GM23338 (cell line): ENCODE results near the gene ACO2. TPM values are rescaled to one million over a fixed set of nuclear protein-coding genes. Genes with fewer than 3 reads are reported as not detected.

Experiments used
- ATAC-seq: fragments of 200-7000 bp; cut with Tn5 transposase; 3 replicates; pipeline ENCODE4 v1.9.1; 2020
- DNase-seq: peaks from one replicate; pipeline ENCODE4 v3.0.0-alpha.2; 2015; ENCODE audit warnings: low spot score
- H2AFZ ChIP-seq: fragments of 200-600 bp; sonication (generic); 2 replicates; pipeline ENCODE4 v1.8.0; 2016; ENCODE audit warnings: antibody characterized with exemption, mild to moderate bottlenecking, moderate library complexity
- H3F3A ChIP-seq: fragments of 200-600 bp; sonication (generic); replicated peaks from 2 replicates; pipeline ENCODE4 v1.8.0; 2017; ENCODE audit warnings: antibody characterized with exemption, mixed run types, low read depth
- H3K27ac ChIP-seq: fragments of 200-600 bp; sonication (generic); 2 replicates; pipeline ENCODE4 v1.6.1; 2016; ENCODE audit warnings: low read depth
- H3K27me3 ChIP-seq: fragments of 200-600 bp; sonication (generic); 2 replicates; pipeline ENCODE4 v1.8.0; 2016; ENCODE audit warnings: mild to moderate bottlenecking, mixed run types, moderate library complexity; ENCODE audit not compliant: insufficient read depth
- H3K36me3 ChIP-seq: fragments of 200-600 bp; sonication (generic); 2 replicates; pipeline ENCODE4 v1.8.0; 2016; ENCODE audit warnings: mild to moderate bottlenecking; ENCODE audit not compliant: insufficient read depth
- H3K4me1 ChIP-seq: fragments of 200-600 bp; sonication (generic); 2 replicates; pipeline ENCODE4 v1.8.0; 2016; ENCODE audit warnings: mild to moderate bottlenecking, moderate library complexity; ENCODE audit not compliant: insufficient read depth
- H3K4me2 ChIP-seq: fragments of 200-600 bp; sonication (generic); 2 replicates; pipeline ENCODE4 v1.7.1; 2017; ENCODE audit warnings: mixed run types
- H3K4me3 ChIP-seq: fragments of 200-600 bp; sonication (generic); 2 replicates; pipeline ENCODE4 v1.6.1; 2016; ENCODE audit warnings: mixed run types
- H3K79me2 ChIP-seq: fragments of 200-600 bp; sonication (generic); replicated peaks from 2 replicates; pipeline ENCODE4 v1.8.0; 2017; ENCODE audit warnings: mild to moderate bottlenecking; ENCODE audit not compliant: insufficient read depth
- H3K9me2 ChIP-seq: fragments of 200-600 bp; sonication (generic); 2 replicates; pipeline ENCODE4 v1.8.0; 2017; ENCODE audit not compliant: insufficient read depth
- H4K20me1 ChIP-seq: fragments of 200-600 bp; sonication (generic); replicated peaks from 2 replicates; pipeline ENCODE4 v1.8.0; 2017; ENCODE audit warnings: mild to moderate bottlenecking; ENCODE audit not compliant: insufficient read depth
- H3K27ac Mint-ChIP-seq: 2 replicates; pipeline ENCODE4 v1.8.0; 2020; ENCODE audit warnings: inconsistent platforms, mild to moderate bottlenecking, moderate library complexity, mixed read lengths
- H3K27me3 Mint-ChIP-seq: 3 replicates; pipeline ENCODE4 v1.8.0; 2022; ENCODE audit warnings: low read depth, mild to moderate bottlenecking, moderate library complexity, mixed read lengths, inconsistent platforms; ENCODE audit not compliant: insufficient read depth, poor library complexity
- H3K36me3 Mint-ChIP-seq: 3 replicates; pipeline ENCODE4 v1.8.0; 2021; ENCODE audit warnings: low read depth, mild to moderate bottlenecking, inconsistent platforms, moderate library complexity, mixed read lengths
- H3K4me1 Mint-ChIP-seq: 3 replicates; pipeline ENCODE4 v1.8.0; 2020; ENCODE audit warnings: mild to moderate bottlenecking, inconsistent platforms, mixed read lengths
- H3K4me3 Mint-ChIP-seq: 3 replicates; pipeline ENCODE4 v1.8.0; 2021; ENCODE audit warnings: moderate library complexity, mild to moderate bottlenecking, inconsistent platforms, mixed read lengths
- H3K9me3 Mint-ChIP-seq: 3 replicates; pipeline ENCODE4 v1.8.0; 2020; ENCODE audit warnings: moderate library complexity, mild to moderate bottlenecking, inconsistent platforms, mixed read lengths
- CTCF ChIP-seq, 2 experiments: fragments of 200-600 bp in 1 of 2; sonication (generic) in 1 of 2; conservative IDR thresholded peaks; 2 replicates each; pipeline versions ENCODE4 v1.5.1 to v1.6.1; 2016 to 2017; ENCODE audit warnings: antibody characterized with exemption in 2 of 2, low read depth in 2 of 2, mild to moderate bottlenecking in 2 of 2, moderate library complexity in 1 of 2
- EZH2 ChIP-seq: fragments of 200-600 bp; sonication (generic); IDR thresholded peaks from one replicate; pipeline ENCODE4 v1.8.0; 2017; ENCODE audit warnings: antibody characterized with exemption, mild to moderate bottlenecking, low read depth; ENCODE audit not compliant: unreplicated experiment
- JUNB ChIP-seq: IDR thresholded peaks from one replicate; pipeline ENCODE4 v1.6.1; 2016; ENCODE audit warnings: antibody characterized with exemption; ENCODE audit not compliant: unreplicated experiment
- NANOG ChIP-seq: IDR thresholded peaks from 2 replicates; pipeline ENCODE4 v1.6.1; 2016; ENCODE audit warnings: antibody characterized with exemption, borderline replicate concordance
- POLR2AphosphoS5 ChIP-seq: IDR thresholded peaks from 2 replicates; pipeline ENCODE4 v1.6.1; 2016; ENCODE audit warnings: antibody characterized with exemption, low read depth
- STAT1 ChIP-seq: IDR thresholded peaks from one replicate; pipeline ENCODE4 v1.6.1; 2016; ENCODE audit warnings: antibody characterized with exemption; ENCODE audit not compliant: unreplicated experiment
- ZNF114 ChIP-seq: fragments of 250-450 bp; sonication (Bioruptor Pico); IDR thresholded peaks from 2 replicates; pipeline ENCODE4 v1.5.0; 2020; ENCODE audit warnings: mild to moderate bottlenecking, moderate library complexity
- ZNF462 ChIP-seq: fragments of 250-450 bp; sonication (Bioruptor Pico); IDR thresholded peaks from 2 replicates; pipeline ENCODE4 v1.5.0; 2020; ENCODE audit warnings: mild to moderate bottlenecking, moderate library complexity
- polyA plus RNA-seq: library from polyadenylated mRNA; unstranded; fragments of >200 nt; fragmentation: Nextera tagmentation; extraction: Ambion mirVana; gene quantifications from 2 replicates; pipeline ENCODE4 v1.2.1, GENCODE V29; 2016
- total RNA-seq: library from RNA; depleted of rRNA; stranded (reverse); fragments of >200 nt; shearing (Covaris generic); gene quantifications from 2 replicates; pipeline ENCODE4 v1.2.3, GENCODE V29; 2014

ACO2 gene
- total and polyA plus RNA-seq, 2 experiments from 2014 or later: 36.2 to 79.7 TPM

DNA sequence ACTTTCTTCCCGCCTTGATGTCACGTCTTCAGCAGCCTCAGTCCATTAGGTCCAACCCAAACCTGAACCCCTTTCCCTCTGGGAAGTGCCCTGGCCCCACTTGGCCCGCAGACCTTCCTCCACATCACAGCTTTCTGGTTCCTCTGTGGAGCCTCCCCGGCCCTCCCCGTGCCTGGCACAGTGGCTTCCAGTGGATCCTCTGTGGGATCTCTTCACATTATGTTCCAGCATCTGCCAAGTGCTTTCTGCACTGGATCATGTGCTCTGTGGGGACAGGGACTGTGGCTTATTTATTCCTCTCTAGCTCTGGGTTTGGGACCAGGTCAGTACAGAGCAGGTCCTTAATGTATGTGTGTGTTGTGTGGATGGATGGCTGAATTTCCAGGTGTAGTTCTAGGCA lies 44.5 kb downstream of the ACO2 start (continued):
- TF ChIP-seq ZNF462: no peak
- TF ChIP-seq ZNF114 (CRISPR knock-in tag): no peak
- TF ChIP-seq JUNB: no peak
- TF ChIP-seq STAT1: no peak
- TF ChIP-seq NANOG: no peak

GRCh38 chr22:41516462-41516861 lies 47.5 kb downstream of the ACO2 start:
- Mint-ChIP-seq H3K4me3 (no peak overlapping the region), H3K27me3 (peaks cover 9% of the 10 kb centered on the region), H3K4me1 (peaks cover 22% of the 10 kb centered on the region), H3K36me3 (peaks cover 31% of the 10 kb centered on the region), H3K27ac (no peak overlapping the region), H3K9me3 (no peaks in the 10 kb centered on the region)
- Histone ChIP-seq H3K36me3 (peaks cover 3% of the 10 kb centered on the region; the same call in 1 of the 2 replicates), H3K4me2 (no peak overlapping the region), H3K27ac (no peak overlapping the region), H3K4me3 (no peak overlapping the region), H3K4me1 (peaks cover 16% of the 10 kb centered on the region), H3K9me2 (no peaks in the 10 kb centered on the region), H2AFZ (no peak overlapping the region), H3K79me2 (no peaks in the 10 kb centered on the region), H3F3A (peaks cover 17% of the 10 kb centered on the region), H3K27me3 (no peaks in the 10 kb centered on the region), H4K20me1 (no peaks in the 10 kb centered on the region; the same call in 1 of the 2 replicates)
- DNase-seq (peak; percentile 37), ATAC-seq (no peak)
- TF ChIP-seq EZH2 (no peak), JUNB (no peak), POLR2AphosphoS5 (no peak), CTCF (conservative IDR thresholded peaks at IDR 0.05; ENCODE audit: low read depth in 2 of 2) (0 out of 4 replicates have a peak, but pooled peaks of 1 of the 2 experiments have one; percentile 6)
